D721Med (cell line): ENCODE measurements around the gene DNAJC11.

Experiments
- DNase-seq: peaks from one replicate; pipeline ENCODE4 v3.0.0; 2011; ENCODE audit warnings: low spot score; ENCODE audit not compliant: insufficient read length
- FAIRE-seq: peaks from 2 replicates; lab custom pipeline; 2011; peaks lifted over from hg19 to GRCh38; lab: Jason Lieb, UNC
- TF ChIP-seq, protein P1 (sequence below): IDR thresholded peaks from 2 replicates; pipeline ENCODE4 v1.5.1; 2012; ENCODE audit warnings: mild to moderate bottlenecking, control low read depth; ENCODE audit not compliant: insufficient read depth; ENCODE audit errors: missing control alignments

Gene DNAJC11

DNA sequence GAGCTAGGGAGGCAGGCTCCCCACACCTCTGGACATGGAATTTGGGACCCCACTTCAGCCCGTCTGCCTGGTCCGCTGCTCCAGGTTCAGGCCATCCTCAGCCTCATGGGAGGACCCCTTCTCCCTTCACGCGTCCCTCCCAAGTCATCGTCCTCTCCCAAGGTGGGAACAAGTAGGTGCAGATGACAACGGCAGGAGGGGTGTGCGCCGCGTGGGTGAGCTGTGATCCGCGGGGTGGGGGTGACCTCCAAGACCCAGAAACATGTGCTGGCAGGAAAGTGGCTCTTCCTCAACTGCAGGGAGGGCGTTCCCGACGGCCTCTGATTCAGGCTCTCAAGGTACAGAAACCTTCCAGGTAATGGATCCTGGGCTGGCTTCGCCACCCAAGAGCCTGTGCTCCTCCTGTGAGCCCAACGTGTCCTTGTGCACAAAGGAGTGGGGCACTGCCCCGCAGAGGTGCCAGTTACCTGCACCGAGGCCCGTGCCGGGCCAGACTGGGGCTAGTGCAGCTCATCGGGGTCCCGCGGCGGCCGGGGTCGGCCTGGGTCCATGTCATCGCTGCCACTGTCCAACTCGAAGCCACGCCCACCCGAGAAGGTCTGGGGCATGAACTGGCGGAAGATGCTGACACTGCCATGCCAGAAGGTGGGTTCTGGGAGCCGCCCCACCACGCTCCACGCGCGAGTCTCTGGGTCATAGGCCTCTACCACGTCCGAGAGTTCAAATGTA, 108.6 kb downstream of the DNAJC11 start:
- FAIRE-seq (no peak), DNase-seq (no peak)
- TF ChIP-seq, protein P1, sequence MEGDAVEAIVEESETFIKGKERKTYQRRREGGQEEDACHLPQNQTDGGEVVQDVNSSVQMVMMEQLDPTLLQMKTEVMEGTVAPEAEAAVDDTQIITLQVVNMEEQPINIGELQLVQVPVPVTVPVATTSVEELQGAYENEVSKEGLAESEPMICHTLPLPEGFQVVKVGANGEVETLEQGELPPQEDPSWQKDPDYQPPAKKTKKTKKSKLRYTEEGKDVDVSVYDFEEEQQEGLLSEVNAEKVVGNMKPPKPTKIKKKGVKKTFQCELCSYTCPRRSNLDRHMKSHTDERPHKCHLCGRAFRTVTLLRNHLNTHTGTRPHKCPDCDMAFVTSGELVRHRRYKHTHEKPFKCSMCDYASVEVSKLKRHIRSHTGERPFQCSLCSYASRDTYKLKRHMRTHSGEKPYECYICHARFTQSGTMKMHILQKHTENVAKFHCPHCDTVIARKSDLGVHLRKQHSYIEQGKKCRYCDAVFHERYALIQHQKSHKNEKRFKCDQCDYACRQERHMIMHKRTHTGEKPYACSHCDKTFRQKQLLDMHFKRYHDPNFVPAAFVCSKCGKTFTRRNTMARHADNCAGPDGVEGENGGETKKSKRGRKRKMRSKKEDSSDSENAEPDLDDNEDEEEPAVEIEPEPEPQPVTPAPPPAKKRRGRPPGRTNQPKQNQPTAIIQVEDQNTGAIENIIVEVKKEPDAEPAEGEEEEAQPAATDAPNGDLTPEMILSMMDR: no peak

DNA sequence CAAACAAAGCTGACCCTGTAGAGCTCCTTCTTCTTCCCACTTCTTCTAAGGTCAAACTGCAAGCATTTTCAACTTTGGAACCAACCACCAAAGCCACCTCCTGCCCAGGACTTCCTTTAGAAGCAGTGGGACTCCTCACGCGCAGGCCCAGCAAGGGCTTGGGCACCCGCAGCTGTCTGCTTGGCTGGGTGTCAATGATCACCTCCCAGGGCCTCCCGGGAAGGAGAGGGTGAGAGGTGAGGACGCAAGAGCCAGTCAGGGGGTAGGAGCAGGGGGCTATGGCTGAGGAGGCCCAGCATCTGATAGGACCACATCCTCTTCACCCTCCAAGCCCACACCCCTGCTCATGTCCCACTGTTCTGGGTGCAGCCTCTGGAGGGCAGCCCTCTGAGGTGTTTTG, 109.2 kb downstream of the DNAJC11 start:
- TF ChIP-seq, protein P1: no peak
- FAIRE-seq: no peak
- no peak for DNase-seq

- FAIRE-seq: no peak
- TF ChIP-seq, protein P1: no peak
- DNase-seq: no peak
Measured at GRCh38 chr1:6591644-6592043, 110.0 kb downstream of the DNAJC11 start.

DNA sequence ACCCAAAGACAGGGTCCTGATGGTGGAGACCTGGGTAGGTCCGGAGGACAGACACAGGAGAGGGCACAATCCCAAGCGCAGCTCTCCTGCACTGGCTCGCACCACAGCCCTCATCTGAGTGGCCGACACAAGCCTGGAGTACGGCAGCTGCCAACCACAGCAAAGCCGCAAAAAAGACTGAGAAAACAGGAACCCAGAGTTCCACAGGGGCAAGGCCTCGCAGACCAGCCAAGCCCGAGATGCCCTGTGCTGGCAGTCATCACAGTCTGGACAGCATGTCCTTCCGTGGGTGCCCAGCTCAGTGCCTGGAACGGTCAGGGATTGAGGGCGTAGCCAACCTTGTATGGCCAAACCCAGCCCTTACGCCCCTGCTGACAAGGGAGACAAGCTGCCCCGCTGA, 110.4 kb downstream of the DNAJC11 start:
- TF ChIP-seq, protein P1: no peak
- FAIRE-seq (no peak), DNase-seq (no peak)

- TF ChIP-seq, protein P1: no peak
- FAIRE-seq (no peak), DNase-seq (no peak)
Measured at GRCh38 chr1:6590046-6590445, 111.6 kb downstream of the DNAJC11 start.

DNA sequence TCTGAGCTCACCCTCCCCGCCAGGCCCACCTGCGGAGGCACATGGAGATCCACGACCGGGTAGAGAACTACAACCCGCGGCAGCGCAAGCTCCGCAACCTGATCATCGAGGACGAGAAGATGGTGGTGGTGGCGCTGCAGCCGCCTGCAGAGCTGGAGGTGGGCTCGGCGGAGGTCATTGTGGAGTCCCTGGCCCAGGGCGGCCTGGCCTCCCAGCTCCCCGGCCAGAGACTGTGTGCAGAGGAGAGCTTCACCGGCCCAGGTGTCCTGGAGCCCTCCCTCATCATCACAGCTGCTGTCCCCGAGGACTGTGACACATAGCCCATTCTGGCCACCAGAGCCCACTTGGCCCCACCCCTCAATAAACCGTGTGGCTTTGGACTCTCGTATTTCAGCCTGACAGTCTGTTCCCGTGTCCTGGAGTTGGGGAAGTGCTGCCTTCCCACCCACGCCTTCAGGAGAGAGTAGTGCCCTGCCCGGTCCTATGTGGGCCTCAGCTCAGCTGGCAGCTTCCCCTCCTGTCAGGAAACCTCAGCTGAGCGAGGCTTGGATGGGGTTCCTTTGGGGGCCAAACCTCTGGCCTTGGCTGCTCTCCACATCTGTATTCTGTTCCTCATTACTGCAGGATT, 112.6 kb downstream of the DNAJC11 start:
- DNase-seq: no peak
- FAIRE-seq: no peak
- TF ChIP-seq, protein P1: no peak
